Activated CD4-positive, CD25-positive, alpha-beta regulatory T cell treated with anti-CD3 and anti-CD28 coated beads, Interleukin-2, amount 50 U/mL, for 16 hours (primary cell): ENCODE data around the gene NAPG.
"Not testable (repeated sequence)": the region's sequence is repeated elsewhere in the genome, so short reads cannot be mapped to it uniquely, and the experiment has no call there.

ENCODE experiments used
- DNase-seq: peaks from one replicate; pipeline ENCODE4 v3.0.0-alpha.2; 2020; ENCODE audit warnings: low read depth, low spot score

Gene NAPG

DNA sequence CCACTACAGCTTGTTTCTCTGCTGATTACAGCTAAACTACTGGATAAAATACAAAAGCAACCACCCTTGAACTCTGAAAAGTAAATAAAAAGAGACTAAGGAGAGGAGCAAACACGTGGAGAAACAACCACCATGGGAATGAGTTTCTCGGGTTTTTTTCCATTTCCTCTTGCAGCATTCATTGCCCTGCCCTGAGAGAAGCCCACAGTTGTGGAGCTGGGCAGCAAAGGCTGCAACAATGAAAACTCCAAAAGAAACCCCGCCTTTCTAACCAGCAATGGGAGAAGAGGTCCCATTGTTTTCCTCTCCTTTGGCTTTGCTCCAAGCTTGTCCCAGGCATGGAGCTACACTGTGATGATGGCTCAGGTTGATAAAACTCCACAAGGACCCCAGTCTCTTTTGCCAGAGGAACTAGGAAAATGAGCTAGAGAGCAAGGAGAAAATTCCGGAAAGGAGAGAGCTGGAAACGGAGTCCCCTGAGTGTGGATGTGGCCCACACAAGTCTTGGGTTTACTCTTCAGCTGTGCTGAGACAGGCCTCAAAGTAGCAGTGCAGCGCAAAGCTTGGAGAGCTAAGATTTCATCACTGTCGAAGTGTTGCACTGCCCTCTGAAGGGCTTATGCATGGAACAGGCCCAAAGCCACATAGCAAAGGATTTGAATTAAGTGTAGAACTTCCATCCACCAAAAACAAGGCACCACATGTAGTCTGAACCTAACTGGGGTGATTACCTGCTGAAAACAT, 20.9 kb downstream of the NAPG start:
- no peak for DNase-seq

DNA sequence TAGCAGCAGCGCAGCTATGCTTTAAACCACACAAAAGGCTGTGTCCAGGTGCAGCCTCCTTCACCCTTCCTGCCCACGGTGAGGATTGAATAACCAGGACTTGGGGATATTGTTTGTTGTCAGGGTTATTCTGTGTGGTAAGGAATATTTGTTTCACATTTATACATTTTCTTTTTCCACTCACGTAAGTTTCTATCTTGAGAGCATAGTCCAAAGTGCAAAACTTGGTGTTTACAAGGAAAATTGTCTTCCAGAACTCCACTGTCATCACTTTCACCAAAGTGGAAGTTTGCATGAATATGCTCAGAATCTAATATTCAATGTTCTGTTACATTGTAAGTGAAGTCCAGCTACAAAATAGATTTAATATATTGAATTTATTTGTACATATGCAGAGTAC, 26.4 kb downstream of the NAPG start:
- no peak for DNase-seq

DNA sequence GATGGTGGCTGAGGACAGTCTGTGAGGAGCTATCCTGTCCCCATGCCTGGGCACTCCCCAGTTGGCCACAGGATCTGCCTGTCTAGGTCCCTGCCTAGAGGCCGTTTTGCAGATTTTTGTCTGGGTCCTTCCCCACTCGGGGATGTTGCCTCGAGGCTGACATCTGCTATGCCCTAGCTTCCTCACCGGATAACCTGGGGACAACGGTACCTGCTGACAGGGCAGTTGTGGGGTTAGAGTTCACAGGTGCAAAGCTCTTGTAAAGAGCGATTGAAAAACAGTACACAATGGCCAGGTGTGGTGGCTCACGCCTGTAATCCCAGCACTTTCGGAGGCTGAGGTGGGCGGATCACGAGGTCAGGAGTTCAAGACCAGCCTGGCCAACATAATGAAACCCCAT, 30.4 kb downstream of the NAPG start:
- not testable (repeated sequence) for DNase-seq

DNA sequence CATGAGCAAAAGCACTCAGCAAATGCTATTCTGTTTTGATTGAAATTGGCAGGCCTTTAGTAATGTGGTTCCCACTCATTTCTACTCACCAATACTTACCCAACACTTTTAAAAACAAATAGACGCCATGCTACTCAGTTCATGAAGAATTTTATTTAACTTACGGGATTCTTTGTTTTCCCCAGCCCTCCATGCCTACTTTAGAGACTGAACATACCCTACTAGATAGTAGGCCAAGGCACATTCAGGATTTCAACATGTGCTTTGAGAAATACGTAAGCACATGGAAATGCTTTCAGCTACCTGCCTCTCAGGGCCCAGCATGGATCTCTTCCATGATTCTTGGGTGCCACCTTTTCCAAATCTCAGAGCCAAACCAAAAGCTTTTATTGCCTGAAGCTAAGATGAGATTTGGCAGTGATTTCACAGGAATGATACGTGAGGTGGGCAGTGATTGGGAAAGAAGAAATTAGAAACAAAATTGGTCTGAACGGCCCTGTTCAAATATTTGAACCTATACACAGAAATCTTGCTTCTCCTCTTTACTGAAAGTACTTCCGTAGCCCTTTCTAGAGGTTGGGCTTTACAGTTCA, 31.4 kb downstream of the NAPG start:
- DNase-seq = no peak

DNA sequence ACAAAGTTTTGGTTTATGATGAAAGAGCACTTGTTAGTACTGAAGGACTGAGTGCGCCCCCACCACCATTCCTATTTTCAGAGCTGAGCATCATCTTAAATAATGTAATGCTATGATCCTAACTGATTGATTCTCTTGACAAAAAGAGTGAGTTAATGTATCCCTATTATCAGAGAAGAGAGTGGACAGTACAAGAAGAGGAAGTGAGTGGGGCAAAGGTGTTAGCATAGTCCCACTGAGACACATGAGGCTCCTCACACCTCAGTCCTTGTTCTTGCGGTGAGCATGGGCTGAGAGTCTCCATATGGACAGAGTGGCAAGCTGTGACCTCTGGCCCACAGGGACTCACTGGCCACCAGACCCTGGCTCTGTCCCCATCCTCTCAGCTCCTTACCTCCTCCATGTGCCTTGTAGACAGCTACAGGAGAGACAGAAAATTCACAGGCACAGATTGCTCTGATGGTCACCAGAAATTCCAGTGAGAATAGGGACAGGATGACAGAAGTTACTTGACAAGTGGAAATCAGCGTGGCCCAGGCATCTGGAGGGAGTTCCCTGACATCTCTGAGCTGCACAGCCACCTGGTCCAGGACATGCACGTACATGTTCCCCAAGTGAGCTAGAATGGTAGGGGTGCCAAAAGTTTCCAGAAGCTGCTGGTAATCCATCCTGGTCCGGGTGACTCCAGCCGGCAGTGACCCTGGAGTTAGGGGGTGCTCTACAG, 32.6 kb downstream of the NAPG start:
- no peak for DNase-seq

DNA sequence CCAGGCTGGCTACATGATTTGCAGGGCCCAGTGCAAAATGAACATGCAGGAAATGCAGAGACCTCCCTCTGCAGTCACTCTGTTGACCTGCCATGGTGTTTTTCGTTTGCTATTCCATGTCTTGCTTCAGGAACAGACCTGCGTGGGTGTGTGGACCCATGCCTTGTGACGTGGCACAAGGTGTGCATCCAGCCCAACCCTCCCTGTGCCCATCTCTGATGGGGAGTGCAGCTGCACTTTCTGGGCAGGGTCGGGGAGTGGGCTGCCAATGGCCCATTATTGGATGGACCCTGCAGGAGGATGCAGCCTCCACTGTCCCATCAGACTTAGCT, 33.1 kb downstream of the NAPG start:
- DNase-seq = no peak

DNA sequence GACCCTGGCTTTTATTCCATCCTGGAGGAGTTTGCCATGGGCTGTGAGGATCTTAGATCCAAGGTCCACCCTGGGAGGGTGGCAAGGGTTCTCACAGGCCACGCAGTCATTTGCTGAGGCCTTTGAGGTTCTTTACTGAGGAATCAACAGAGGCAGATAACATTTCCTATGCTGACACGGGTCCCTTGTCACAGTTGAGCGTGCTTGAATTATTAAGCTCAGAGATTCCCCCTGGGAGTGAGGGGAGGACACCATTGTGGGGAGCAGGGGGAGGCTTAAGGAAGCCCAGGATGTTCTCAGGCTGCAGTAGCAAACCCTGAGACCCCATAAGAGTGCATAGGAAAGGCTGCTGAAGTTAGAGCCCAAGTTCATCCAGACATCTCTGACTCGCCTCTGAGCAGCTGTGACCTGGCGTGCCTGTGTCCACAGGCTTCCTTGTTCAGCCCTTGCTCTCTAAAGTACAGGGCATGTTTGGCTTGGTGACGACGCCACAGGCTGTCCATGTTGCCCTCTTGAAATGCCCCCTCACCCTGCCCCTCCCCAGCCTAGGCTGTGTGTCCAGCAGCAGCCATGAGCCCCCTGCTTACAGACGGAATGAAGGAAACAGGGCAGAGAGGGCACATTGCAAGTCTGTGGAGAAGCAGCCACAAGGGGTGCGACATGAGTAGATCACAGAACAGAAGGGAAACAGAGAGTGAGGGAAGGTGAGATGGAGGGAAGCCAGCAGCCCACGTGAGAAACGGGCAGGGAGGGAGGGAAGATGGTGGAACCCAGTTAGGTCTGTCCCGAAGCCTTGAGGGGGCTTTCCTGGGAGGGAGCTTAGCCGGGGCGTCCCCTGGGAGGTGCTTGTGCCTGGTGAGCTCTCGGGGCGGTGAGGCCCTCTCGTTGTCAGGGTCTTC, 34.0 kb downstream of the NAPG start:
- no peak for DNase-seq

DNA sequence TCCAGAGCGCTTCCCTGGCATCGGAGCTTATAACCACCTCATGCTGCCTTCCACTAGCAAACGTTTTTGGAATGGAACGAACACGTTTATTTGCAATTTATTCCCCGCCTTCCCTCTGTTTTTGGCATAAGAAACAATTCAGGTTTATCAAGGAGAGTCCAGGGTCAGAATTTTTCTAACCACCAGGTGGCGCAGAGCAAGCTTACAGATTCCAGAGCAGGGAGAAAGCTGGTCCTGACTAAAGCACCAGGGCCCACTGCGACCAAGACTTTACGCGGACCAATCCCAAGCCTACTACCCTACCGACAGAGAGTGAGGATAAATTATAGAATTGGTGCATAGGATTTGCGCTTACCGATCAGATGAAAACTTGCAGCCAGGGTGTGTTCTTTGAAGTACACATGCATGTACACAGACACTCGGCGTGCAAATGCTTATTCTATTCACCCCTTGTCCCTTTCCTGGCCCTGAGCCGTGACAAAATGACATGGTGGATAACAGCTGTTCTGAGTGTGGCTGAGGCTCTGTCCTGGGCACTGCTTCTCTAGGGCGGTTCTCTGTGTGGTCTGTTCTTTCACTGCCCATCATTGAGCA, 34.7 kb downstream of the NAPG start:
- no peak for DNase-seq

DNA sequence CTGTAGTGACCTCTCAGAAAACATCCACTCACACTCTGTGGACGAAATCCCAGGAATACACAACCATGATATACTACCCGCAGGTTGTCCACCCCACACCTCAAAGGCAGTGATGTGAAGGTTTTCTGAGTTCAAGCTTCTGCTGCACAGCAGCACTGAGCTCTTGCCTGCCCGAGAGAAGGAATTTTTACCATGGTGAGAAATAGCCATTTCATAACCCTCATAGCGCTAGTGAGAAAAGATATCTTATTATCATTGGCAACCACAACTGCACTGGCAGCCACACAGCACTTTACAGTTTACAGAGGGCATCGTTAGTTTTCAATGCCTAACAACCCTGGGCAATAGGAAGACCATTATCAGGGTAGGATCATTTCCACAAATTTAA, 36.9 kb downstream of the NAPG start:
- no peak for DNase-seq

DNA sequence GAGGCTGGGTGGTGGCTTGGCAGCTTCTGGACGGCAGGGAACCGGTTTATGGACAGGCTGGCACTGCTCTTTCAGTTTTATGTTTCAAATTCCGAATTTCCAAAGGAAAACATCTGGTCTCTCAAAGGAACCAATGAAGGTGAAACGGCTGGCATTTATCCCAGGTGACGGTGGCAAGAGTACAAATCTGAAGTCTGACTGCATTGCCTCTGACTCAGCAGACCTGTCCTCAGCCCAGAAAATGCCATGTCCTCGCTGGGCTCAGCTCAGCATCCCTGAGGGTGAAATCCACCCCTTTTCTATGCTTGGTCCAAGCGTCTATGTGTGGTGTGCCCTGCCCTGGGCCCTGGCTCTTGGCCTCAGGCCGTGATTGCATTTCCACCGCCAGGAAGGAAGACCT, 38.1 kb downstream of the NAPG start:
- DNase-seq = no peak

DNA sequence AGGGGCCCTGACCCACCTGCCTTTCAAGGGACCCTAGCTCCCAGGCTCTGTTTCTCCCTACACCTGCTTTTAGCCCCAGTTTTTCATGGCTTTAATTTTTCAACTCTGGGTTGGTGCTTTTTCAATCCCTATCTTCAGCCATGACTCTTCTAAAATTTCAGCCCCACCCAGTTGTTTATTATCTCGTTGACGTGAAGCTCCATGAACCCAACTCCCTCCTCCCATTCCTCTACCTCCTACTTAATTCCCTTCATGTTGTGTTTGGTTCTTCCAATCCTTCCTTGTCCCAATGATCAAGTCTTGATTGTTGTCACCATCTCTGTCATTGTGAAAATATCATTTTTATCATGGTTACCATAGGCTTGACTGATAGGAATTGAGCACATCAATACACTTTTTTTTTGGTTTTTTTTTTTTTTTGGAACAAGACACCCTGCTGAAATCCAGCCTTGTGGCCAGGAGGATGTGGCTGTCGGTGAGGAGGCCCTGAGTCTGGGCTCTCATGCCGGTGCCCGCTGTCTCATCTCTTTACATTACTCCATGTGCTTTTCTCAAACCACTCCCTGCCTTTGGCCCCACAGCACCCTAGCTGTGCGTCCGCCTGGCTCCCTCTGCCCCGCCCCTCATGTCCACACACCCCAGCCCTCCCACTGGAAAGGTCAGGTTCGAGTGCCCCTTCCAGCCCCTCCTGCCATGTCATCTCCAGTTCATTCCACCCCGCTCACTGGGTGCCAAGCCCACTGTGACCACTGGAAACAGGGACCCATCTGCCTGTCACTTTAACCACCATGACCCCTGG, 39.3 kb downstream of the NAPG start:
- no peak for DNase-seq

DNA sequence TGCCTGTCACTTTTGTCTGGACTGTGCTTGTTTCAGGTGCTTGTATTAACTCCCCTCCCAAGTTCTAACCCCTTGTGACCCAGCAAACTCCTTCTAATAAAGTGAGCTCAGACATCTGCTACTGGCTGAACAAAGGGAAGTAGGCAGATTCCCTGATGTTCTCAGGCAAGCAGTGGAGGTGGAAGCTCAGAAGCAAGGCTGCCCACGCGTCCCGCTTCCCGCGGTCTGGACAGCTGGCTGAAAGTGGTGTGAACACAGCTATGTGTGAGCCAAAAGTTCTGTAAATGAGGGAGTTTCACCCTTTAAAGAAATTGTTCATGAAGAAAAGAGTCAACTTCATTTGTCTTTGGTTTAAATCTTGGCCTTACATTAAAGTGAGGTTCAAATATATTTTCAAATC, 40.0 kb downstream of the NAPG start:
- no peak for DNase-seq

DNA sequence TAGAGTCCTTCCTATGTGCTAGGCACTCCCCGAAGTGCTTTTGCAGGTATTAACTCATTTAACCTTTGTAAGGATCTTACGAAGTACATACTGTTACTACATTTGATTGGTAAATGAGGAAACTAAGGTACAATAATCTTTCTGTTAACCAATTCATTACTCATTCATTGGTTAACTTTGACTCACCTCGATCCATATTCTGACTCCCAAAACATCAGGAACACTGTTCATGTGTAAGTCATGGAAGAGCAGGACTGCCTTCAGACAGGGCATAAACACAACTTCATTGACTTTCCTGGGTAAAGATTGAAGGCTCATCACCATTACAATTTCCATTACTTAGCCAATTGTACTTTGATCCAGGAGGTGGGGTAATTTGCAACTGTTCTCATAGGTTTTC, 40.6 kb downstream of the NAPG start:
- DNase-seq = no peak

DNA sequence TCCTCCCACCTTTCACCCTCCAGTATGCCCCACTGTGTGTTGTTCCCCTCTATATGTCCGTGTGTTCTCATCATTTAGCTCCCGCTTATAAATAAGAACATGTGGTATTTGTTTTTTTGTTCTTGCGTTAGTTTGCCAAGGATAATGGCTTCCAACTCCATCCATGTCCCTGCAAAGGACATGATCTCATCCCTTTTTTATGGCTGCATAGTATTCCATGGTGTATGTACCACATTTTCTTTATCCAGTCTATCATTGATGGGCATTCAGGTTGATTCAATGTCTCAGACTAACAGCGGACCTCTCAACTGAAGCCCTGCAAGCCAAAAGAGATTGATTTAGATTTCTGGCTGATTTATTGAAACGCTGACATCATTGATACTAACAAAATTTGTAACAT, 44.1 kb downstream of the NAPG start:
- not testable (repeated sequence) for DNase-seq

DNA sequence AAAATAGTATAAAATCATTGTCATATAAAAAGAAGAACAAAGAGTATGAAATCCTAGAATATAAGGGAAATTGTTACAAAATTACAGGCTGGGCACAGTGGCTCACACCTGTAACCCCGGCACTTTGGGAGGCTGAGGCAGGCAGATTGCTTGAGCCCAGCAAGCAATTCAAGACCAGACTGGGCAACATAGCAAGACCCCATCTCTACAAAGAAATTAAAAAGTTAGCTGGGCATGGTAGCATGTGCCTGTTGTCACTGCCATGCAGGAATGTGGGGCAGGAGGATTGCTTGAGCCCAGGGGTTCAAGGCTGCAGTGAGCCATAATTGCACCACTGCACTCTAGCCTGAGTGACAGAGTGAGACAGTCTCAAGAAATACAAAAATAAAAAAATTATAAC, 44.8 kb downstream of the NAPG start:
- DNase-seq = no peak

DNA sequence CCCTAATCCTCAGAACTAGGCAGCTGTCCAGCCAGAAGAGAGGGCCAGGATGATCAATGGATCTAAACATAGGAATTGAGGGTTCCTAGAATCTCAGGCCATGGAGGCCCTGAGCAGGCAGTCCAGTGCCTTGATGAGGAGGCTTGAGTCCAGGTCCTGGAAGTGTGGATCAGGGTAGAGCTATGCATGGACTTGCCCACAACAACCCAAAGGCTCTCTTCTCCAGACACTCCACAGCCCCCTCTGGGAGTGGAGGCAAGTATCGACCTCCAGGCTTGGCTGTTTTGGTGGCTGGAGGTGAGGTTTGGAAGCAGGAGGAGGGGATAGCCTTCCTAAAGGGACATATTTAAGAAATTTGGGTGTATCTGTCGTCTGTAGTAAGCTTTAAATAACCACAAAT, 45.7 kb downstream of the NAPG start:
- DNase-seq = no peak

DNA sequence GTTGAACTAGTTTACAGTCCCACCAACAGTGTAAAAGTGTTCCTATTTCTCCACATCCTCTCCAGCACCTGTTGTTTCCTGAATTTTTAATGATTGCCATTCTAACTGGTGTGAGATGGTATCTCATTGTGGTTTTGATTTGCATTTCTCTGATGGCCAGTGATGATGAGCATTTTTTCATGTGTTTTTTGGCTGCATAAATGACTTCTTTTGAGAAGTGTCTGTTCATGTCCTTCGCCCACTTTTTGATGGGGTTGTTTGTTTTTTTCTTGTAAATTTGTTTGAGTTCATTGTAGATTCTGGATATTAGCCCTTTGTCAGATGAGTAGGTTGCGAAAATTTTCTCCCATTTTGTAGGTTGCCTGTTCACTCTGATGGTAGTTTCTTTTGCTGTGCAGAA, 47.4 kb downstream of the NAPG start:
- not testable (repeated sequence) for DNase-seq

DNA sequence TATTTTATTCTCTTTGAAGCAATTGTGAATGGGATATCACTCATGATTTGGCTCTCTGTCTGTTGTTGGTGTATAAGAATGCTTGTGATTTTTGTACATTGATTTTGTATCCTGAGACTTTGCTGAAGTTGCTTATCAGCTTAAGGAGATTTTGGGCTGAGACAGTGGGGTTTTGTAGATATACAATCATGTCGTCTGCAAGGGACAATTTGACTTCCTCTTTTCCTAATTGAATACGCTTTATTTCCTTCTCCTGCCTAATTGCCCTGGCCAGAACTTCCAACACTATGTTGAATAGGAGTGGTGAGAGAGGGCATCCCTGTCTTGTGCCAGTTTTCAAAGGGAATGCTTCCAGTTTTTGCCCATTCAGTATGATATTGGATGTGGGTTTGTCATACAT, 48.6 kb downstream of the NAPG start:
- not testable (repeated sequence) for DNase-seq

DNA sequence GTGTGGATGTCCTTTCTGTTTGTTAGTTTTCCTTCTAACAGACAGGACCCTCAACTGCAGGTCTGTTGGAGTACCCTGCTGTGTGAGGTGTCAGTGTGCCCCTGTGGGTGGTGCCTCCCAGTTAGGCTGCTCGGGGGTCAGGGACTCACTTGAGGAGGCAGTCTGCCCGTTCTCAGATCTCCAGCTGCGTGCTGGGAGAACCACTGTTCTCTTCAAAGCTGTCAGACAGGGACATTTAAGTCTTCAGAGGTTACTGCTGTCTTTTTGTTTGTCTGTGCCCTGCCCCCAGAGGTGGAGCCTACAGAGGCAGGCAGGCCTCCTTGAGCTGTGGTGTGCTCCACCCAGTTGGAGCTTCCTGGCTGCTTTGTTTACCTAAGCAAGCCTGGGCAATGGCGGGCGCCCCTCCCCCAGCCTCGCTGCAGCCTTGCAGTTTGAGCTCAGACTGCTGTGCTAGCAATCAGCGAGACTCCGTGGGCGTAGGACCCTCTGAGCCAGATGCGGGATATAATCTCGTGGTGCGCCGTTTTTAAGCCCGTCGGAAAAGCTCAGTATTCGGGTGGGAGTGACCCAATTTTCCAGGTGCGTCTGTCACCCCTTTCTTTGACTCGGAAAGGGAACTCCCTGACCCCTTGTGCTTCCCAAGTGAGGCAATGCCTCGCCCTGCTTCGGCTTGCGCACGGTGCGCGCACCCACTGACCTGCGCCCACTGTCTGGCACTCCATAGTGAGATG, 52.2 kb downstream of the NAPG start:
- DNase-seq = not testable (repeated sequence)

DNA sequence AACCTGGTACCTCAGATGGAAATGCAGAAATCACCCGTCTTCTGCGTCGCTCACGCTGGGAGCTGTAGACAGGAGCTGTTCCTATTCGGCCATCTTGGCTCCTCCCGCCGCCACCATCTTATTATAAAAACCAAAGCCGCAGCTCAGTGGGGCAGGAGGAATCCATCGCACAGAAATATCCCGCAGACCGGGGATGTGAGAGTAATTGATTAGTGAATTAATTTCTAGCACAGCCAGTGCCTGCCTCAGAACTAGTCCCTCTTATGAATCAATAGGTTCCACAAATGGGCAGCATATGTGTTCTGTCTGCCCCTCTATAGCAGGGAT, 52.7 kb downstream of the NAPG start:
- not testable (repeated sequence) for DNase-seq
